Measurements from ENCODE around the gene SHKBP1.

SHKBP1 gene

DNA sequence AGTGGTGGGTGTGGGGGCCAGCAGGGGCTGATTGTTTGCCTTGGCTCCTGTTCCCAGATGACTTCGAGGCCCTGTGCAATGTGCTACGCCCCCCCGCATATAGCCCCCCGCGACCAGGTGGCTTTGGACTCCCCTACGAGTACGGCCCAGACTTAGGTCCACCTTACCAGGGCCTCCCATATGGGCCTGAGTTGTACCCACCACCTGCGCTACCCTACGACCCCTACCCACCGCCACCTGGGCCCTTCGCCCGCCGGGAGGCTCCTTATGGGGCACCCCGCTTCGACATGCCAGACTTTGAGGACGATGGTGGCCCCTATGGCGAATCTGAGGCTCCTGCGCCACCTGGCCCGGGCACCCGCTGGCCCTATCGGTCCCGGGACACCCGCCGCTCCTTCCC is 50.2 kb downstream of the SHKBP1 start:
- no peak for DNase-seq
- peaks cover 50% of the 10 kb centered on the region for H3K36me3 Mint-ChIP-seq (ENCODE audit: low read depth)
- TF ChIP-seq, protein P1, sequence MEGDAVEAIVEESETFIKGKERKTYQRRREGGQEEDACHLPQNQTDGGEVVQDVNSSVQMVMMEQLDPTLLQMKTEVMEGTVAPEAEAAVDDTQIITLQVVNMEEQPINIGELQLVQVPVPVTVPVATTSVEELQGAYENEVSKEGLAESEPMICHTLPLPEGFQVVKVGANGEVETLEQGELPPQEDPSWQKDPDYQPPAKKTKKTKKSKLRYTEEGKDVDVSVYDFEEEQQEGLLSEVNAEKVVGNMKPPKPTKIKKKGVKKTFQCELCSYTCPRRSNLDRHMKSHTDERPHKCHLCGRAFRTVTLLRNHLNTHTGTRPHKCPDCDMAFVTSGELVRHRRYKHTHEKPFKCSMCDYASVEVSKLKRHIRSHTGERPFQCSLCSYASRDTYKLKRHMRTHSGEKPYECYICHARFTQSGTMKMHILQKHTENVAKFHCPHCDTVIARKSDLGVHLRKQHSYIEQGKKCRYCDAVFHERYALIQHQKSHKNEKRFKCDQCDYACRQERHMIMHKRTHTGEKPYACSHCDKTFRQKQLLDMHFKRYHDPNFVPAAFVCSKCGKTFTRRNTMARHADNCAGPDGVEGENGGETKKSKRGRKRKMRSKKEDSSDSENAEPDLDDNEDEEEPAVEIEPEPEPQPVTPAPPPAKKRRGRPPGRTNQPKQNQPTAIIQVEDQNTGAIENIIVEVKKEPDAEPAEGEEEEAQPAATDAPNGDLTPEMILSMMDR (IDR thresholded peaks at IDR 0.05): no peak
- no peaks in the 10 kb centered on the region for H3K27me3 Mint-ChIP-seq (ENCODE audit: low read depth, poor library complexity)
- H3K4me1 Mint-ChIP-seq: peaks cover 42% of the 10 kb centered on the region
- H3K4me3 Mint-ChIP-seq: no peak overlapping the region
- no peak overlapping the region for H3K27ac Mint-ChIP-seq
- no peaks in the 10 kb centered on the region for H3K9me3 Mint-ChIP-seq

DNA sequence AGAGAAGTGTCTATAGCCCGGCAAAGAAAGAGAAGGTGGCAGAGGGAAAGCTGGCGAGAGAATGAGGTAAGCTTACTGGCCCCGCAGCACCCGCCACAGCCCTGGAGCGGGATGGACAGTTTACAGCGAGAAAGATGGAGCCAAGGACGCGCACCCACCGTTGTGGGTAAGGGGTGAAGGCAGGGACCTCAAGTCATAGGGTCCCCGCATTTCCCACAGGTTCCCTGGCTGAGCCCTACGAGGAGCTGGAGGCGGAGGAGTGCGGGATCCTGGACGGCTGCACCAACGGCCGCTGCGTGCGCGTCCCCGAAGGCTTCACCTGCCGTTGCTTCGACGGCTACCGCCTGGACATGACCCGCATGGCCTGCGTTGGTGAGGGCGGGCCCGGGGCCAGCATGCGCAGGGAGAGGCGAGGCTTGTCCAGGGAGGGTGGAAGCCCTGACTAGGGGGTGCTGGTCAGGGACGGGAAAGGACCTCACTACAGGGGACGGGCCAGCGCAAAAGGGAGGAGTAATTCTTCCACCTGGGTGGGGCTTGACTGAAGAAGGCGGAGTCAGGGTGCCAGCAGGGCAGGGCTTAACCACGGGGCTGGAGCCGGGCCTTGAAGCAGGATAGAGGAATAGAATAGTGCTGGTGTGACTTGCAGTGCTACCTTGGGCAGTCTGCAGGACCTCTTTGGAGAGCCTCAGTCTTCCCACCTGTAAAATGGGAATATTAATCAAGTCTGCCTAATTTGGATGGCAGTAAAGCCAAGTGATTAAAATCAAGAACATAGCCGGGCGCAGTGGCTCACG is 51.0 kb downstream of the SHKBP1 start:
- H3K36me3 Mint-ChIP-seq (ENCODE audit: low read depth): peaks cover 45% of the 10 kb centered on the region
- peak overlapping the region; percentile 91 for H3K27ac Mint-ChIP-seq
- no peaks in the 10 kb centered on the region for H3K9me3 Mint-ChIP-seq
- TF ChIP-seq, protein P1 (IDR thresholded peaks at IDR 0.05): no peak
- DNase-seq: no peak
- H3K27me3 Mint-ChIP-seq (ENCODE audit: low read depth, poor library complexity): peaks cover 2% of the 10 kb centered on the region
- peaks cover 43% of the 10 kb centered on the region for H3K4me1 Mint-ChIP-seq
- H3K4me3 Mint-ChIP-seq: no peak overlapping the region

DNA sequence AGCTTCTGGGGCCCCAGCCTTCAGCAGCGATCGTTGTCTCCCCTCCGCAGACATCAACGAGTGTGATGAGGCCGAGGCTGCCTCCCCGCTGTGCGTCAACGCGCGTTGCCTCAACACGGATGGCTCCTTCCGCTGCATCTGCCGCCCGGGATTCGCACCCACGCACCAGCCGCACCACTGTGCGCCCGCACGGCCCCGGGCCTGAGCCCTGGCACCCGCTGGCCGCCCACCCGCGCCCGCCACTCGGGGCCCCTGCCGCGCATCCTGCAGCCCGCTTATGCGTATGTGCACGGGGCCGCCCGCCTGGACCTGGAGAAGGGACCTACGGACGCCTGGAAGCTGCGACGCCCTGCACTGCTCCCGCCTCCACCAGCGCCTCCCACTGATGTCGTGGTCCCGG is 52.7 kb downstream of the SHKBP1 start:
- no peak for DNase-seq
- no peaks in the 10 kb centered on the region for H3K9me3 Mint-ChIP-seq
- no peak overlapping the region for H3K27ac Mint-ChIP-seq
- H3K4me1 Mint-ChIP-seq: peaks cover 43% of the 10 kb centered on the region
- TF ChIP-seq, protein P1 (IDR thresholded peaks at IDR 0.05): no peak
- H3K27me3 Mint-ChIP-seq (ENCODE audit: low read depth, poor library complexity): peaks cover 12% of the 10 kb centered on the region
- peaks cover 35% of the 10 kb centered on the region for H3K36me3 Mint-ChIP-seq (ENCODE audit: low read depth)
- H3K4me3 Mint-ChIP-seq: no peak overlapping the region

DNA sequence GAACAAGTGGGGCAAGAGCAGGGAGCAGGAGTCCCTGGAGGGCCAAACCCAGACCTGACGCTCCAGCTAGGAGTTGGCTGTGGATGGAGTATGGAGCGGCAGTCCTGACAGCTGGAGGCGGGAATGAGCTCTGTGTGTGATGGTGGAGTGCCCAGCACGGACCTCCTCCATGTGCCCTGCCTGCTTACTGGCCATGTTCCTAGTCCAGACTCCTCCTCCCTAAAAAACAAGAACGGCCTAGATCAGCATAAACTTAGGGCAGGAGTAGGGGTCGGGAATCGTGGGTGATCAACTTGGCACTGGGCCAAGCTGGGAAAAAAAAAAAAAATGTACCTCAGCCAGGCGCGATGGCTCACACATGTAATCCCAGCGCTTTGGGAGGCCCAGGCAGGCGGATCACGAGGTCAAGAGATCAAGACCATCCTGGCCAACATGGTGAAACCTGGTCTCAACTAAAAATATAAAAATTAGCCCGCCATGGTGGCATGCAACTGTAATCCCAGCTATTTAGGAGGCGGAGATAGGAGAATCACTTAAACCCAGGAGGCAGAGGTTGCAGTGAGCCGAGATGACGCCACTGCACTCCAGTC is 54.0 kb downstream of the SHKBP1 start:
- Mint-ChIP-seq H3K27me3 (ENCODE audit: low read depth, poor library complexity) (peaks cover 25% of the 10 kb centered on the region), H3K4me3 (no peak overlapping the region), H3K36me3 (ENCODE audit: low read depth) (peaks cover 25% of the 10 kb centered on the region), H3K4me1 (peaks cover 35% of the 10 kb centered on the region), H3K9me3 (no peaks in the 10 kb centered on the region), H3K27ac (no peak overlapping the region)
- DNase-seq: no peak
- TF ChIP-seq, protein P1 (IDR thresholded peaks at IDR 0.05): no peak

DNA sequence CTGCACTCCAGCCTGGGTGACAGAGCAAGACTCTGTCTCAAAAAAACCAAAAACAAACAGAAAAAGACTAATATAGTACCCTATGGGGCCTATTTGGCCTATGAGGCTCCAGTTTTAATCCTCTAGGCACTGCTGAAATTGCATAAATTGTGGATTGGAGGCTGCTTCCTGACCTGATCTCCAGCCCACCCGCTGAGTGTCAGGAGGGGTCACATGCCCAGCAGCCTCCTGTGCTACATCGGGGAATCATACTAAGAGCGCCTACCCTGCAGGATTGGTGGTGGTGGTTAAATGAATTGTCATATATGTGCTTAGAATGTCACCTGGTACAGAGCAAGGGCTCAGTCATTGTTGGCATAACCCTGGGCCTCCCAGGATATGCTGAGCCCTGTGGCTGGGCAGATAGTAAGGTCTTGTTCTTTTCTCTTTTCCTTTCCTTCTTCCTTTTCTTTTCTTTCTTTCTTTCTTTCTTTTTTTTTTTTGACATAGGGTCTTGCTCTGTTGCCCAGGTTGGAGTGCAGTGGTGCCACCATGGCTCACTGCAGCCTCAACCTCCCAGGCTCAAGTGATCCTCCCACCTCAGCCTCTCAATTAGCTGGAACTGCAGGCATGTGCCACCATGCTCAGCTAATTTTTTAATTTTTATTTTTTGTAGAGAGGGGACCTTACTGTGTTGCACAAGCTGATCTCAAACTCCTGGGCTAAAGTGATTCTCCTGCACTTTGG is 55.8 kb downstream of the SHKBP1 start:
- Mint-ChIP-seq H3K4me1 (peaks cover 28% of the 10 kb centered on the region), H3K4me3 (no peak overlapping the region), H3K27ac (no peak overlapping the region)

More for the DNA sequence above, 55.8 kb downstream of the SHKBP1 start:
- no peak for DNase-seq
- Mint-ChIP-seq H3K27me3 (ENCODE audit: low read depth, poor library complexity) (peaks cover 35% of the 10 kb centered on the region), H3K9me3 (no peaks in the 10 kb centered on the region), H3K36me3 (ENCODE audit: low read depth) (peaks cover 12% of the 10 kb centered on the region)
- TF ChIP-seq, protein P1 (IDR thresholded peaks at IDR 0.05): no peak
